Gastrocnemius medialis (tissue), 4 donors: ENCODE measurements around the gene ARL5C. TPM values are rescaled to one million over a fixed set of nuclear protein-coding genes. Genes with fewer than 3 reads are reported as not detected.

Experiments used
- ATAC-seq, 2 donors: fragments of 150-250 bp; one replicate each; pipeline ENCODE4 v1.9.1; 2016
- DNase-seq, 2 donors: peaks; one replicate each; pipeline ENCODE4 v3.0.0-alpha.2; 2019
- H3K27ac ChIP-seq, 4 donors: fragments of 200-600 bp; sonication (generic); 1 replicate in 1 of 4; 2 replicates in 3 of 4; pipeline ENCODE4 v1.5.1; 2016 to 2018; ENCODE audit warnings: mild to moderate bottlenecking in 2 of 4, moderate library complexity in 1 of 4
- H3K27me3 ChIP-seq, 3 donors: fragments of 200-600 bp; sonication (generic) in 2 of 3; 1 replicate in 1 of 3; 2 replicates in 2 of 3; pipeline versions ENCODE4 v1.5.1 to v1.6.0; 2016 to 2019; ENCODE audit warnings: mild to moderate bottlenecking in 1 of 3, moderate library complexity in 1 of 3
- H3K36me3 ChIP-seq, 2 donors: fragments of 200-600 bp; sonication (generic) in 1 of 2; one replicate each; pipeline ENCODE4 v1.5.1; 2017 to 2018
- H3K4me1 ChIP-seq, 2 donors: fragments of 200-600 bp; sonication (generic) in 1 of 2; one replicate each; pipeline ENCODE4 v1.5.1; 2016 to 2017; ENCODE audit warnings: mild to moderate bottlenecking in 2 of 2
- H3K4me3 ChIP-seq, 4 donors: fragments of 200-600 bp; sonication (generic) in 3 of 4; 1 replicate in 1 of 4; 2 replicates in 3 of 4; pipeline ENCODE4 v1.5.1; 2016 to 2019; ENCODE audit warnings: mild to moderate bottlenecking in 2 of 4
- H3K9me3 ChIP-seq, 3 donors: fragments of 200-600 bp; sonication (generic) in 2 of 3; 1 replicate in 1 of 3; 2 replicates in 2 of 3; pipeline ENCODE4 v1.5.1; 2016 to 2019
- POLR2A ChIP-seq, 2 donors: fragments of 450-650 bp; IDR thresholded peaks; one replicate each; pipeline ENCODE4 v1.6.1; 2017; ENCODE audit warnings: antibody characterized with exemption in 2 of 2, mild to moderate bottlenecking in 2 of 2, moderate library complexity in 2 of 2
- in situ Hi-C, 4 donors: fragments of 200-750 bp; cut with MboI; loops; one replicate each; pipeline versions ENCODE4 v1.15.0 to v1.8.0; 2017; ENCODE audit warnings: low sequenced_read_pairs in 4 of 4
- intact Hi-C: fragments of 100-400 bp; cut with DNase I; formaldehyde crosslinking; loops from one replicate; pipeline ENCODE4 v1.15.1; 2023; ENCODE audit warnings: low total_unique reads
- total RNA-seq, 4 donors: library from RNA; depleted of rRNA; stranded (reverse); fragments of >200 nt; gene quantifications; one replicate each; pipeline versions ENCODE4 v1.1.0 to v1.2.3, GENCODE V29; 2016
- TF ChIP-seq, protein P1 (sequence below), 5 experiments: fragments of 450-650 bp in 3 of 5; fragments of 200-600 bp in 2 of 5; sonication (generic) in 2 of 5; IDR thresholded peaks in 4 of 5; conservative IDR thresholded peaks in 1 of 5; 1 replicate in 4 of 5; 2 replicates in 1 of 5; pipeline ENCODE4 v1.5.1; 2016 to 2019; ENCODE audit warnings: antibody characterized with exemption in 5 of 5, mild to moderate bottlenecking in 3 of 5, moderate library complexity in 3 of 5

The ARL5C gene
- total RNA-seq, 4 donors from 2014 or later = 0.20 to 0.22 TPM; not detected in 2

DNA sequence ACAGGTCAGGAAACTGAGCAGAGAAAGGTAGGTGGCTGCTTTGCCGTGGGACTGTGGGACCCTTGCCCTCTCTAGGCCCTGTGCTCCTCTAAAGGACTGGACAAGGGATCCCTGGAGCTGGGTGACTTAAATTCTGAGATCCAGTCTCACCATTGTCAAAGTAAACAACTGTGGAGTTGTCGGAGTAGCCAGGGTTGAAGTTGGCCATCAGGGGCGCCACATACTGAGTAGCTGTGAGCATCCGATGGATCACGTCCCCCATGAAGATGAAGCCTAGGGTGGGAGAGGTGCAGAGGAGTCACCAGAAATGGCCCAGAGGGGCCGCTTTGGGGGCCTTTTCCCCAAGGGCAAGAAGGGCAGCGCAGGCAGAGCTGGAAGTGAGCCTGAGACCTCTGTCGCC, 58.0 kb downstream of the ARL5C start:
- ATAC-seq (no peak), DNase-seq (no peak)
- TF ChIP-seq, protein P1, sequence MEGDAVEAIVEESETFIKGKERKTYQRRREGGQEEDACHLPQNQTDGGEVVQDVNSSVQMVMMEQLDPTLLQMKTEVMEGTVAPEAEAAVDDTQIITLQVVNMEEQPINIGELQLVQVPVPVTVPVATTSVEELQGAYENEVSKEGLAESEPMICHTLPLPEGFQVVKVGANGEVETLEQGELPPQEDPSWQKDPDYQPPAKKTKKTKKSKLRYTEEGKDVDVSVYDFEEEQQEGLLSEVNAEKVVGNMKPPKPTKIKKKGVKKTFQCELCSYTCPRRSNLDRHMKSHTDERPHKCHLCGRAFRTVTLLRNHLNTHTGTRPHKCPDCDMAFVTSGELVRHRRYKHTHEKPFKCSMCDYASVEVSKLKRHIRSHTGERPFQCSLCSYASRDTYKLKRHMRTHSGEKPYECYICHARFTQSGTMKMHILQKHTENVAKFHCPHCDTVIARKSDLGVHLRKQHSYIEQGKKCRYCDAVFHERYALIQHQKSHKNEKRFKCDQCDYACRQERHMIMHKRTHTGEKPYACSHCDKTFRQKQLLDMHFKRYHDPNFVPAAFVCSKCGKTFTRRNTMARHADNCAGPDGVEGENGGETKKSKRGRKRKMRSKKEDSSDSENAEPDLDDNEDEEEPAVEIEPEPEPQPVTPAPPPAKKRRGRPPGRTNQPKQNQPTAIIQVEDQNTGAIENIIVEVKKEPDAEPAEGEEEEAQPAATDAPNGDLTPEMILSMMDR (IDR thresholded peaks at IDR 0.05 in 4 of 5, conservative IDR thresholded peaks at IDR 0.05 in 1 of 5) = no peak
- TF ChIP-seq POLR2A (IDR thresholded peaks at IDR 0.05) = no peak
- Histone ChIP-seq H3K36me3 (no peaks in the 10 kb centered on the region), H3K4me1 (no peaks in the 10 kb centered on the region), H3K9me3 (no peaks in the 10 kb centered on the region), H3K27me3 (no peaks in the 10 kb centered on the region), H3K27ac (no peak overlapping the region), H3K4me3 (no peak overlapping the region)
- in situ Hi-C loops = no loop called here
- intact Hi-C loops = no loop called here

- no peak overlapping the region for H3K4me3 ChIP-seq
- DNase-seq = no peak
- no peaks in the 10 kb centered on the region for H3K36me3 ChIP-seq
- no peak overlapping the region for H3K27ac ChIP-seq
- no peaks in the 10 kb centered on the region for H3K27me3 ChIP-seq
- no peaks in the 10 kb centered on the region for H3K9me3 ChIP-seq
- no peak for ATAC-seq
- TF ChIP-seq, protein P1 (IDR thresholded peaks at IDR 0.05 in 4 of 5, conservative IDR thresholded peaks at IDR 0.05 in 1 of 5) = no peak
- no peak for TF ChIP-seq POLR2A (IDR thresholded peaks at IDR 0.05)
- H3K4me1 ChIP-seq = no peaks in the 10 kb centered on the region
- in situ Hi-C loops = no loop called here
- intact Hi-C loops = no loop called here
These were observed 58.8 kb downstream of the ARL5C start for GRCh38 chr17:39107155-39107554.

Other genes with a start within 250 kb of the ARL5C start
- gene FBXO47, start 198.8 kb downstream of the ARL5C start, total RNA-seq = not detected
- 1 to 10 TPM in 3 of 4 donors, under 1 TPM in 1; 0.49 to 4.5 (median 2.4) TPM for gene PLXDC1, start 14.5 kb downstream of the ARL5C start, total RNA-seq
- 100 to 1,000 TPM; 236 to 432 (median 340) TPM for gene CACNB1, start 31.5 kb upstream of the ARL5C start, total RNA-seq
- gene RPL19, start 34.1 kb upstream of the ARL5C start, total RNA-seq = 1,000 to 10,000 TPM; 1,960 to 2,584 (median 2,358) TPM
- gene STAC2, start 59.8 kb upstream of the ARL5C start, total RNA-seq = not detected
- gene FBXL20, start 235.5 kb upstream of the ARL5C start, total RNA-seq = 10 to 100 TPM; 10.4 to 15.4 (median 13.1) TPM